Measurements from ENCODE around the gene GNPTG. TPM values are rescaled to one million over a fixed set of nuclear protein-coding genes. Genes with fewer than 3 reads are reported as not detected.

Gene GNPTG
- total RNA-seq, 2 donors from 2014 or later, result 99.6 to 132 TPM

DNA sequence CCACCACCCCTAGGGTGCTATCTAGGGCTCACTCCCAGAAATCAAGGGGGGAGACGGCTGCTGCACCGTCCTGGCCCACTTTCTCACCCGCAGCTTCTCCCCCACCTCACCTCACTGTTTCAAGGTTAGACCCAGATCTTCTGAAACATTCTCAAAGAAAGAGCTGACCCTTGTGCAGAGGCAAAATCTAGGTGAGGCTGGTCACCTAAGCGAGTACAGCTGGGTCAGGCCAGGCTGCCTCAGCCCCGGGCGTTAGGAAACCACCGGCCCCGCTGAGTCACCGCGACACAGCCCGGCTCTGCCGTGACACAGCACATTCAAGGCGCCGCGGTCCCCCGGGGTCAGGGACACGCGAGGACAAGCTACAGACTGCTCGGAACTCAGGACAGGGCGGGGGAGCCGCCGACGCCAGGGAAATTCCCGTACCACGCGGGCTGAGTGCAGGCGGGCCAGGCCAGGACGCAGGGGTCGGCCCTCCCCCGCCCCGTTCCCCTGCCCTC, 27.1 kb downstream of the GNPTG start:
- no peaks in the 10 kb centered on the region for H3K36me3 ChIP-seq
- peak; percentile 42 for DNase-seq (ENCODE audit: low spot score)
- H3K4me1 ChIP-seq (replicated peaks), result no peaks in the 10 kb centered on the region
- intact Hi-C loops (cut with DNase I), result no loop called here
- no peaks in the 10 kb centered on the region for H3K9me3 ChIP-seq
- H3K27me3 ChIP-seq (replicated peaks; ENCODE audit: insufficient read depth), result no peaks in the 10 kb centered on the region
- WGBS, result 13% methylated on average over 30 of the region's 31 CpGs
- peak overlapping the region in 1 of 2 donors; percentile 53 for H3K27ac ChIP-seq
- H3K4me3 ChIP-seq, result peak overlapping the region; percentile 39 to 54
- TF ChIP-seq POLR2A (IDR thresholded peaks at IDR 0.05) (no peak), POLR2AphosphoS5 (IDR thresholded peaks at IDR 0.05) (peak; percentile 15)

DNA sequence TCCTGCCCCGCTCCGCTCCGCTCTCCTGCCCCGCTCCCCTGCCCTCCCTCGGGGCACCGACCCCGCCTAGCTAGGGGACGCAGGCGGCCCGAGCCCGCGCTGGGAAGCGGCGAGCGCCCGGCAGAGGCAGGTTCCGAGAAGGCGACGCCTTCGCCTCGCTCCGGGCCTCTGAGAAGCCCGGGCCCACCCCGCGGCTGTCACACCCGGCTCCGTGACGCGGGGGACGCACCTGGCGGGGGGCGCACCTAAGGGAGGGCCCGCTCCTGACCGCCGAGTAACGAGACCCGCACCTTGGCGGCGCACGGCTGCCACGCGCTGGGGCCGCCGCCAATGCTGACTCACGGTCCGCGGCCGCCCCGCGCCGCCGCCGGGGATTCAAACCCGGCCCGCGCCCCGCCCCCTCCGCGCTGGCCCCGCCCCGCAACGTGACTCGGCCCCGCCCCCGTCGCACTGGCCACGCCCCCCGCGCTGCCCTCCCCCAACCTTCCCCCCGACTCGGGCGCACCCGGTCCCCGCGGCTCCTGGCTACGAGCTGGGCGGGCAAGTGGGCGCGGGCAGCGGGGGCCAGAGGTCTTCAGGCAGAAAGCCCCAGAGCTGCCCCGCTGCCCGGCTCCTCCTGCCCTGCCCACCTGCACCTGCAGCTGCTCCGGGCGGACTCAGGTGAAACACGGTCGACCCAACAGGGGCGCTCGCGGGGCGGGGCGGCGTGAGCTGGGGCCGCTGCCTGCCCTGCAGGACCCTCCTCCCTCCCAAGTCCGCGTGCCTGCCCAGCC, 27.8 kb downstream of the GNPTG start:
- 5% methylated on average over 44 of the region's 95 CpGs for WGBS
- no peaks in the 10 kb centered on the region for H3K36me3 ChIP-seq
- no peaks in the 10 kb centered on the region for H3K9me3 ChIP-seq
- TF ChIP-seq, protein P1, sequence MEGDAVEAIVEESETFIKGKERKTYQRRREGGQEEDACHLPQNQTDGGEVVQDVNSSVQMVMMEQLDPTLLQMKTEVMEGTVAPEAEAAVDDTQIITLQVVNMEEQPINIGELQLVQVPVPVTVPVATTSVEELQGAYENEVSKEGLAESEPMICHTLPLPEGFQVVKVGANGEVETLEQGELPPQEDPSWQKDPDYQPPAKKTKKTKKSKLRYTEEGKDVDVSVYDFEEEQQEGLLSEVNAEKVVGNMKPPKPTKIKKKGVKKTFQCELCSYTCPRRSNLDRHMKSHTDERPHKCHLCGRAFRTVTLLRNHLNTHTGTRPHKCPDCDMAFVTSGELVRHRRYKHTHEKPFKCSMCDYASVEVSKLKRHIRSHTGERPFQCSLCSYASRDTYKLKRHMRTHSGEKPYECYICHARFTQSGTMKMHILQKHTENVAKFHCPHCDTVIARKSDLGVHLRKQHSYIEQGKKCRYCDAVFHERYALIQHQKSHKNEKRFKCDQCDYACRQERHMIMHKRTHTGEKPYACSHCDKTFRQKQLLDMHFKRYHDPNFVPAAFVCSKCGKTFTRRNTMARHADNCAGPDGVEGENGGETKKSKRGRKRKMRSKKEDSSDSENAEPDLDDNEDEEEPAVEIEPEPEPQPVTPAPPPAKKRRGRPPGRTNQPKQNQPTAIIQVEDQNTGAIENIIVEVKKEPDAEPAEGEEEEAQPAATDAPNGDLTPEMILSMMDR (IDR thresholded peaks at IDR 0.05), result no peak
- TF ChIP-seq POLR2AphosphoS5 (IDR thresholded peaks at IDR 0.05) (no peak), POLR2A (IDR thresholded peaks at IDR 0.05) (no peak)
- peak overlapping the region; percentile 39 to 54 for H3K4me3 ChIP-seq
- no peaks in the 10 kb centered on the region for H3K27me3 ChIP-seq (replicated peaks; ENCODE audit: insufficient read depth)
- intact Hi-C loops (cut with DNase I), result no loop called here
- peak overlapping the region in 1 of 2 donors; percentile 53 for H3K27ac ChIP-seq
- no peaks in the 10 kb centered on the region for H3K4me1 ChIP-seq (replicated peaks)
- DNase-seq (ENCODE audit: low spot score), result peak; percentile 55

DNA sequence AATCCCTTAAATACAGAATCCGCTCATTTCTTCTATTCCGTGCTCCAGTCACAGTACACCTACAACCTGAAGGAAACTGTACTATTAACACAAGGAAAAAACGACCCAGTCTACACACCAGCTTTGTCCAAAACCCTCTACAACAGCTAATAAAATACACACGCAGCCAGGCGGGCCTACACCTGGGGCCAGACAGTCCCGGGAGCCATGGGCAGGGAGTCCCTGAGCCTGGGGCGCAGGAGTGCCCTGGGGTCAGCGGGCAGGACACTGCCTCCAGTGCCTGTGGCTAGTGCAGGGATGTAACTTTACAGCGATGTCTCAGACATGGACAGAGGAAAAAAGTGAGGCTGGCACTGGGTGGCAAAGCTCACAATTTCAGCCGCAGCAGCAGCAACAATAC, 28.5 kb downstream of the GNPTG start:
- 78% methylated on average over 10 of the region's 10 CpGs for WGBS
- TF ChIP-seq POLR2AphosphoS5 (IDR thresholded peaks at IDR 0.05), result no peak
- TF ChIP-seq, protein P1 (IDR thresholded peaks at IDR 0.05), result no peak
- TF ChIP-seq POLR2A (IDR thresholded peaks at IDR 0.05), result no peak
- DNase-seq (ENCODE audit: low spot score), result no peak
- H3K27me3 ChIP-seq (replicated peaks; ENCODE audit: insufficient read depth), result no peaks in the 10 kb centered on the region
- H3K9me3 ChIP-seq, result no peaks in the 10 kb centered on the region
- no peaks in the 10 kb centered on the region for H3K36me3 ChIP-seq
- H3K27ac ChIP-seq, result no peak overlapping the region
- peak overlapping the region in 1 of 2 donors; percentile 54 for H3K4me3 ChIP-seq
- H3K4me1 ChIP-seq (replicated peaks), result no peaks in the 10 kb centered on the region
- intact Hi-C loops (cut with DNase I), result no loop called here

DNA sequence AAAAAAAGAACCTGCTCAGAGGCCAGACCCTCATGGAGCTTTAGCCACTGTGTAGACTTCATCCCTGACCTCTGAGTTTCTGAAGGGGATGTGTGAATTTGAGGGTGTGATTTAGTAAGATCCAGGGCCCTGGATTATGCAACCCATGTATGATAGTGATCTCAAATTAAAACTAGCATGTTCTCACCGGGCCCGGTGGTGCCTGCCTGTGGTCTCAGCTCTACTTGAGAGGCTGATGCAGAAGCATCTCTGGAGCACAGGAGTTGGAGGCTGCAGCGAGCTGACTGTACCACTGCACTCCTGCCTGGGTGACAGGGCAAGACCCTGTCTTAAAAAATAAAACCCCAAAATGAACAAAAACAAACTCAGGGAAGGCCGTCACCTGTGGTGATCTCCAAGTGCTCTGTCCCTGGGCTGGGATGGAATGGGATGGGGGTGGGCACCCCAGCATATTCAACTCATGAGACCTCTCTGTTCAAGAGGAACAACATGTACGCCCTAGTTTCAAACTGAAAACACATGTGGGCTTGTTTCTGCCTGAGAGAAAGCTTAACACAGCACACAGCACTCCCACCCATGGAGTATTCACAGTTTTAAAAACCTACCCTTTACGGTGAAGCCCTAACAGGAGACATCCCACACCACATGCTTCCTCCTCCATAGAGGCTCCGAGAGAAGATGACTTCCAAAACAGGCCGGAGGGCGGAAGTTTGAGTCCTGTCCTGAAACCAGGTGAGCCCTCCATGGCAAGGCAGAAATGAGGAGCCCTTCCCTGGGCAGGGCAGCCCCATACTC, 30.1 kb downstream of the GNPTG start:
- no peaks in the 10 kb centered on the region for H3K36me3 ChIP-seq
- 86% methylated on average over 7 of the region's 9 CpGs for WGBS
- no peaks in the 10 kb centered on the region for H3K27me3 ChIP-seq (replicated peaks; ENCODE audit: insufficient read depth)
- DNase-seq (ENCODE audit: low spot score), result no peak
- TF ChIP-seq POLR2AphosphoS5 (IDR thresholded peaks at IDR 0.05) (no peak), POLR2A (IDR thresholded peaks at IDR 0.05) (no peak)
- TF ChIP-seq, protein P1 (IDR thresholded peaks at IDR 0.05), result no peak
- intact Hi-C loops (cut with DNase I), result no loop called here
- no peak overlapping the region for H3K27ac ChIP-seq
- H3K4me3 ChIP-seq, result no peak overlapping the region
- no peaks in the 10 kb centered on the region for H3K9me3 ChIP-seq
- no peaks in the 10 kb centered on the region for H3K4me1 ChIP-seq (replicated peaks)

DNA sequence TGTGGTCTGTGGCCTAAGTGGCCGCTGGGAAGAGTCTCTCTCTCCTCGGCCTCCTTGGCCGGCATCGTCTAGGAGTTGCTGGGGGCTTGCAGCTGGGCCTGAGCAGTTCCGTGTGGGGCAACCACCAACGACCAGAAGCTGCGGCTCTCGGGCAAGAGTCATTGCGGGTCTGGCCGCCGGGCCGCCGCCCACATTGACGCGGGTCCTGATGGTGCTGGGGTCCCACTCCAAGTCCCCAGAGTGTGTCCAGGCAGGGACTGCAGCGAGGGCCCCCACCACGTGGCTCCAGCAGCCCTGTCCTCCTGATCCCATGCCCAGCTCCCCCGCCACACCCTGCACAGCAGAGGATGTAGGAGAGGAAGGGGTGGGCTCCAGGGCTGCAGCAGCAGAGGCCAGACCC, 31.8 kb downstream of the GNPTG start:
- TF ChIP-seq, protein P1 (IDR thresholded peaks at IDR 0.05), result no peak
- no peak for TF ChIP-seq POLR2AphosphoS5 (IDR thresholded peaks at IDR 0.05)
- no peak for TF ChIP-seq POLR2A (IDR thresholded peaks at IDR 0.05)
- Histone ChIP-seq H3K27ac (no peak overlapping the region), H3K4me1 (replicated peaks) (no peaks in the 10 kb centered on the region), H3K4me3 (no peak overlapping the region), H3K9me3 (no peaks in the 10 kb centered on the region), H3K27me3 (replicated peaks; ENCODE audit: insufficient read depth) (no peaks in the 10 kb centered on the region), H3K36me3 (no peaks in the 10 kb centered on the region)
- WGBS, result 91% methylated on average over 18 of the region's 18 CpGs
- no peak for DNase-seq (ENCODE audit: low spot score)
- intact Hi-C loops (cut with DNase I), result no loop called here
